ENCODE results near the gene BPIFB2.

BPIFB2 gene

DNA sequence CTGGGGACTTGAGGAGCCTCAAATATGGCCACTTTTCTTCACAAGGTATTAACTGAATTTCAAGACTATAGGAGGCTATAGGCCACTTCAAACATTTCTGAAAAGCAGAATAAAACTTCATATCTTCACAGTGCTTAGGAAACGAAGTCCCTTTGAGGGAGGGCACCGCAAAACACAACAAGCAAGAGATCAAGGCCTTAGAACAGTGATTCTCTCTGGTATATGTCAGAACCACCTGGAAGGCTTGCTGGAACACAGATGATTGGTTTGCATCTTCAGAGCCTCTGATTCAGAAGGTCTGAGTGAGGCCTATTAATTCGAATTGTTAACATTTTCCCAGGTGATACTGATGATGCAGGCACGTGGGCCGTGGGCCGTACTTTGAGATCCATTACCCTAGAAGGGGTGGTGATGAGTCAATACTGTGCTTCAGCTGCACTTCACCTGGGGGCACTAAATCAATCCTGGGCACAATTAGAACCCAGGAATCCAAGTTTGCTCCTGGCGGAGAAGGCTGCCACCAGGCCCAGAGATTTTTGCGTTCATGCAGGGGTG, 13.9 kb upstream of the BPIFB2 start:
- no peak overlapping the region for H3K23ac ChIP-seq (ENCODE audit: low read length in 2 of 2)
- H2BK15ac ChIP-seq (ENCODE audit: low read depth, poor library complexity, severe bottlenecking): no peak overlapping the region
- no peak overlapping the region for H3K18ac ChIP-seq (ENCODE audit: low read depth in 1 of 2, low read length in 2 of 2)
- no peak overlapping the region for H2BK120ac ChIP-seq (ENCODE audit: low read depth, low read length)
- H3K4me1 ChIP-seq (ENCODE audit: control insufficient read depth, insufficient read depth, low read depth, low read length): no peaks in the 10 kb centered on the region
- no peaks in the 10 kb centered on the region for H3K36me3 ChIP-seq (ENCODE audit: control insufficient read depth in 1 of 2, insufficient read depth in 2 of 2, low read depth in 1 of 2, low read length in 2 of 2)
- no peak overlapping the region for H3K9ac ChIP-seq (ENCODE audit: low read length)
- no peak overlapping the region for H3K14ac ChIP-seq (ENCODE audit: low read length in 2 of 2)
- H2AFZ ChIP-seq (ENCODE audit: low read depth, low read length): no peak overlapping the region
- H3K27ac ChIP-seq (ENCODE audit: low read length, poor library complexity, severe bottlenecking): no peak overlapping the region
- H4K91ac ChIP-seq (ENCODE audit: low read length): no peak overlapping the region
- 76% methylated on average over 8 of the region's 8 CpGs for WGBS
- H3K4ac ChIP-seq (ENCODE audit: low read depth in 1 of 2, low read length in 2 of 2): no peak overlapping the region
- peaks cover 18% of the 10 kb centered on the region for H3K9me3 ChIP-seq (ENCODE audit: control insufficient read depth, low read length)
- no peak overlapping the region for H2BK12ac ChIP-seq (ENCODE audit: low read length in 2 of 2)
- no peak overlapping the region for H2AK5ac ChIP-seq (ENCODE audit: low read length, severe bottlenecking)
- no peak for DNase-seq
- H3K4me3 ChIP-seq (ENCODE audit: insufficient read depth in 1 of 2, low read depth in 1 of 2, low read length in 2 of 2): no peak overlapping the region
- no peak overlapping the region for H4K8ac ChIP-seq (ENCODE audit: low read length)
- no peak overlapping the region for H2BK5ac ChIP-seq (ENCODE audit: low read depth, low read length, poor library complexity, severe bottlenecking)
- H3K27me3 ChIP-seq (ENCODE audit: control insufficient read depth in 1 of 2, insufficient read depth in 1 of 2, low read length in 2 of 2): peaks cover 12 to 21% of the 10 kb centered on the region in 2 experiments
- no peak overlapping the region for H3K4me2 ChIP-seq (ENCODE audit: low read length, poor library complexity, severe bottlenecking)
- no peaks in the 10 kb centered on the region for H3K79me1 ChIP-seq (replicated peaks; ENCODE audit: low read length, poor library complexity, severe bottlenecking)

DNA sequence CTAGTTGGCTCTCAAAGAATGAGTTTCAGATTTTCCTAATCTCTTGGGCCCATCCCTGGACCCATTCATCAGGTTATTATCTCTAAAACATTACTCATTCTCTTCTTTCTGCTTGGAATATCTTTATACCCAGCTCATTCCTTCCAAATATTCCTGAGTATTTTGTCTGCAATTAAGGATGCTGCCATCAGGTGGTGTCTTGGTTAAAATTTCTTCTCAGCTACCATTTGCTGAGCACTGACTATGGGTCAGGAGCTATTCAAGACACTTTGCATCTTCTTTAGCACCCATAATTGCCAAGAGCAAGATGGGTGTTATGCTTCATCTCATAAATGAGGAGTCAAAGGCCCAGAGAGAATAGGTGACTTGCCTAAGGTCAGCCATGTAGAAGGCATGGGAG, 11.7 kb upstream of the BPIFB2 start:
- Histone ChIP-seq H2BK12ac (ENCODE audit: low read length in 2 of 2) (no peak overlapping the region), H3K4me2 (ENCODE audit: low read length, poor library complexity, severe bottlenecking) (no peak overlapping the region), H3K18ac (ENCODE audit: low read depth in 1 of 2, low read length in 2 of 2) (no peak overlapping the region), H3K4ac (ENCODE audit: low read depth in 1 of 2, low read length in 2 of 2) (no peak overlapping the region), H4K91ac (ENCODE audit: low read length) (no peak overlapping the region), H3K9me3 (ENCODE audit: control insufficient read depth, low read length) (peaks cover 14% of the 10 kb centered on the region), H2BK5ac (ENCODE audit: low read depth, low read length, poor library complexity, severe bottlenecking) (no peak overlapping the region), H3K23ac (ENCODE audit: low read length in 2 of 2) (no peak overlapping the region), H2BK15ac (ENCODE audit: low read depth, poor library complexity, severe bottlenecking) (no peak overlapping the region), H3K4me1 (ENCODE audit: control insufficient read depth, insufficient read depth, low read depth, low read length) (no peaks in the 10 kb centered on the region), H3K9ac (ENCODE audit: low read length) (no peak overlapping the region), H3K27ac (ENCODE audit: low read length, poor library complexity, severe bottlenecking) (no peak overlapping the region), H3K4me3 (ENCODE audit: insufficient read depth in 1 of 2, low read depth in 1 of 2, low read length in 2 of 2) (no peak overlapping the region), H2BK120ac (ENCODE audit: low read depth, low read length) (no peak overlapping the region), H4K8ac (ENCODE audit: low read length) (no peak overlapping the region), H3K36me3 (ENCODE audit: control insufficient read depth in 1 of 2, insufficient read depth in 2 of 2, low read depth in 1 of 2, low read length in 2 of 2) (no peaks in the 10 kb centered on the region), H3K14ac (ENCODE audit: low read length in 2 of 2) (no peak overlapping the region), H3K79me1 (replicated peaks; ENCODE audit: low read length, poor library complexity, severe bottlenecking) (no peaks in the 10 kb centered on the region), H2AFZ (ENCODE audit: low read depth, low read length) (no peak overlapping the region), H3K27me3 (ENCODE audit: control insufficient read depth in 1 of 2, insufficient read depth in 1 of 2, low read length in 2 of 2) (peaks cover 12 to 19% of the 10 kb centered on the region in 2 experiments), H2AK5ac (ENCODE audit: low read length, severe bottlenecking) (no peak overlapping the region)
- DNase-seq: no peak

DNA sequence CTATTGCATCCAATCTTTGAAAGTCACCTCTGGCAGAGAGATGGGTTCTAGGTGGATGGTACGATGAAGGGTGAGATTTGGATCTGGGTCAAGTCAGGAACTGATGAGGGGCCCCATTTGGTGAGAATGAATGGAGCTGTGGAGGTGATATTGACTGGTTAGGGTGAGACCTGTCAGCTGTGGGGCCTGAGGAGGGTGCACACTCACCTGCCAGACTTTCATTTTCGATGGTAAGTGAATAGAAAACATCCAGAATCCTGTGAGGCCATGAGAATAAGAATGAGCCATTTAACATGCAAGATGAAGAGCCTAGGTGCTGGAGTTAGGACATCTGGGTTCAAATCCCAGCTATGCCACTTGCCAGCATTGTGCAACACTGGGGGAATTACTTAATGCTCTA, 10.1 kb upstream of the BPIFB2 start:
- no peak overlapping the region for H2BK120ac ChIP-seq (ENCODE audit: low read depth, low read length)
- no peaks in the 10 kb centered on the region for H3K4me1 ChIP-seq (ENCODE audit: control insufficient read depth, insufficient read depth, low read depth, low read length)
- H4K91ac ChIP-seq (ENCODE audit: low read length): no peak overlapping the region
- H3K18ac ChIP-seq (ENCODE audit: low read depth in 1 of 2, low read length in 2 of 2): no peak overlapping the region
- H3K4ac ChIP-seq (ENCODE audit: low read depth in 1 of 2, low read length in 2 of 2): no peak overlapping the region
- H3K27me3 ChIP-seq (ENCODE audit: control insufficient read depth in 1 of 2, insufficient read depth in 1 of 2, low read length in 2 of 2): peaks cover 0 to 14% of the 10 kb centered on the region in 2 experiments
- no peak overlapping the region for H3K14ac ChIP-seq (ENCODE audit: low read length in 2 of 2)
- H2BK12ac ChIP-seq (ENCODE audit: low read length in 2 of 2): no peak overlapping the region
- H2AFZ ChIP-seq (ENCODE audit: low read depth, low read length): no peak overlapping the region
- H3K9me3 ChIP-seq (ENCODE audit: control insufficient read depth, low read length): peaks cover 14% of the 10 kb centered on the region
- no peak for DNase-seq
- no peak overlapping the region for H2BK15ac ChIP-seq (ENCODE audit: low read depth, poor library complexity, severe bottlenecking)
- no peaks in the 10 kb centered on the region for H3K36me3 ChIP-seq (ENCODE audit: control insufficient read depth in 1 of 2, insufficient read depth in 2 of 2, low read depth in 1 of 2, low read length in 2 of 2)
- no peak overlapping the region for H2AK5ac ChIP-seq (ENCODE audit: low read length, severe bottlenecking)
- no peaks in the 10 kb centered on the region for H3K79me1 ChIP-seq (replicated peaks; ENCODE audit: low read length, poor library complexity, severe bottlenecking)
- H3K9ac ChIP-seq (ENCODE audit: low read length): no peak overlapping the region
- no peak overlapping the region for H3K4me3 ChIP-seq (ENCODE audit: insufficient read depth in 1 of 2, low read depth in 1 of 2, low read length in 2 of 2)
- no peak overlapping the region for H2BK5ac ChIP-seq (ENCODE audit: low read depth, low read length, poor library complexity, severe bottlenecking)
- no peak overlapping the region for H4K8ac ChIP-seq (ENCODE audit: low read length)
- WGBS: 59% methylated on average over 2 of the region's 2 CpGs
- H3K4me2 ChIP-seq (ENCODE audit: low read length, poor library complexity, severe bottlenecking): no peak overlapping the region
- H3K23ac ChIP-seq (ENCODE audit: low read length in 2 of 2): no peak overlapping the region
- no peak overlapping the region for H3K27ac ChIP-seq (ENCODE audit: low read length, poor library complexity, severe bottlenecking)

DNA sequence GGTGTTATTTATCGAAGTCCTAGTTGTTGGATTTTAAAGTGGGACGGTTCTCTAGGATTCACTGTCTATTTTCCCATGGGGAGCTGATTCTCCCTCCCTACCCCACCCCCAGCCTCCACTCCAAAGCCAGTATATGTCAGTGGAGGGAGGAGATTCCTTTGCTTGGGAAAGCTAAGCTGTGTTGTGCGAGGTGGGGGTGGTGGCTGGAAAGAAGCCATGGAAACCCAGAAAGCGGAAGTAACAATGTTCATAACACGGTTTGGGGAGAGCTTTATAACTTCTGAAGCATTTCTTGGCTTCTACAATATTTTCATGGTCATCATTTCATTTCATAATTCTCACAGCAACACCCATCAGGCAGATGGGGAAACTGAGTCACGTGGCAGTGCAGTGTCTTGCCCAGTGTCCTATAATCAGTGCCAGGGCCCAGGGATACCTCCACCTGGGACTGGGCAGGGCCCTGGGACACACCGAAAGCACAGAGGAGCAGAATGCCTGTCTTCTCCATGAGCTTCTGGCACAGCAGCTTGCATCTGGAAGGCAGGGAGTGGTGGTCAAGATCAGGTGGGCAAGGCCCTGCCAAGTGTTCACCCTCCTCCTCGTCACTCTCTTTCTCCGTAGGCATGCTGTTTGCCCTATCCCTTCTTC, 7.8 kb upstream of the BPIFB2 start:
- Histone ChIP-seq H2BK15ac (ENCODE audit: low read depth, poor library complexity, severe bottlenecking) (no peak overlapping the region), H4K91ac (ENCODE audit: low read length) (no peak overlapping the region), H3K4ac (ENCODE audit: low read depth in 1 of 2, low read length in 2 of 2) (no peak overlapping the region), H2BK120ac (ENCODE audit: low read depth, low read length) (no peak overlapping the region), H3K27me3 (ENCODE audit: control insufficient read depth in 1 of 2, insufficient read depth in 1 of 2, low read length in 2 of 2) (peaks cover 0 to 11% of the 10 kb centered on the region in 2 experiments), H3K4me2 (ENCODE audit: low read length, poor library complexity, severe bottlenecking) (no peak overlapping the region), H3K18ac (ENCODE audit: low read depth in 1 of 2, low read length in 2 of 2) (no peak overlapping the region), H4K8ac (ENCODE audit: low read length) (no peak overlapping the region), H3K27ac (ENCODE audit: low read length, poor library complexity, severe bottlenecking) (no peak overlapping the region), H2AK5ac (ENCODE audit: low read length, severe bottlenecking) (no peak overlapping the region), H2BK5ac (ENCODE audit: low read depth, low read length, poor library complexity, severe bottlenecking) (no peak overlapping the region), H3K14ac (ENCODE audit: low read length in 2 of 2) (no peak overlapping the region), H3K36me3 (ENCODE audit: control insufficient read depth in 1 of 2, insufficient read depth in 2 of 2, low read depth in 1 of 2, low read length in 2 of 2) (no peaks in the 10 kb centered on the region), H3K9ac (ENCODE audit: low read length) (no peak overlapping the region), H3K79me1 (replicated peaks; ENCODE audit: low read length, poor library complexity, severe bottlenecking) (no peaks in the 10 kb centered on the region), H2BK12ac (ENCODE audit: low read length in 2 of 2) (no peak overlapping the region), H3K4me1 (ENCODE audit: control insufficient read depth, insufficient read depth, low read depth, low read length) (no peaks in the 10 kb centered on the region), H3K4me3 (ENCODE audit: insufficient read depth in 1 of 2, low read depth in 1 of 2, low read length in 2 of 2) (no peak overlapping the region), H2AFZ (ENCODE audit: low read depth, low read length) (no peak overlapping the region), H3K23ac (ENCODE audit: low read length in 2 of 2) (no peak overlapping the region), H3K9me3 (ENCODE audit: control insufficient read depth, low read length) (peaks cover 14% of the 10 kb centered on the region)
- no peak for DNase-seq
- 69% methylated on average over 6 of the region's 9 CpGs for WGBS
